Tibial nerve (tissue), 3 donors: ENCODE results near the gene FMN2.

ENCODE experiments used
- EP300 ChIP-seq, 2 donors: sonication (generic); formaldehyde crosslinking; IDR thresholded peaks; one replicate each; pipeline ENCODE4 v1.6.1; 2017; ENCODE audit warnings: antibody characterized with exemption in 2 of 2, mild to moderate bottlenecking in 1 of 2
- POLR2A ChIP-seq, 2 donors: fragments of 450-650 bp; IDR thresholded peaks; one replicate each; pipeline ENCODE4 v1.6.1; 2017; ENCODE audit warnings: antibody characterized with exemption in 2 of 2, mild to moderate bottlenecking in 2 of 2, moderate library complexity in 2 of 2

GRCh38 chr1:240169188-240169587 lies 77.5 kb downstream of the FMN2 start:
- TF ChIP-seq POLR2A (IDR thresholded peaks at IDR 0.05) (no peak), EP300 (IDR thresholded peaks at IDR 0.05) (no peak)
